ENCODE data around the gene MRPS6. TPM values are rescaled to one million over a fixed set of nuclear protein-coding genes. Genes with fewer than 3 reads are reported as not detected.

Gene MRPS6
- total RNA-seq, 1 donor from 2014 or later, result 102 TPM

DNA sequence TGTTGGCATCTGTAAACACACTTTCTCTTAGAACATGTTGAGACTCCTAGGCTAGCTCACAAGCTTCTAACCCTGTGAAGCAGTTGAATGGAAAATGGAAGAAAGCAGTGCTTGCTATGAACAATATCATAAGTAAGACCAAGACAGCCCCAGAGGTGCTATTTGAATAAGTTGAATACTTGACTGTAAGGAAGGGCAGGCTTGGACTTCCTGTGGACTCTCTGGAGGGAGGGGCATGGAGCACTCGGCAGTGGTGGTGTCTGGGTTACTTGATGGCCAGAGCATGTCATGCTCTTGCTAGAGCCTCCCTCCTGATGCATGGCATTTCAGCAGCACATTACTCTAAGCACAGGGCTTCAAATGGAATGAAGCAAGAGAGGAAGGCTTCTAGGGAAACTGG lies 60.0 kb downstream of the MRPS6 start:
- H3K4me1 Mint-ChIP-seq (ENCODE audit: low read depth), result peaks cover 55% of the 10 kb centered on the region
- no peak for DNase-seq (ENCODE audit: low spot score)
- H3K36me3 Mint-ChIP-seq (ENCODE audit: low read depth), result peaks cover 22% of the 10 kb centered on the region
- TF ChIP-seq, protein P1, sequence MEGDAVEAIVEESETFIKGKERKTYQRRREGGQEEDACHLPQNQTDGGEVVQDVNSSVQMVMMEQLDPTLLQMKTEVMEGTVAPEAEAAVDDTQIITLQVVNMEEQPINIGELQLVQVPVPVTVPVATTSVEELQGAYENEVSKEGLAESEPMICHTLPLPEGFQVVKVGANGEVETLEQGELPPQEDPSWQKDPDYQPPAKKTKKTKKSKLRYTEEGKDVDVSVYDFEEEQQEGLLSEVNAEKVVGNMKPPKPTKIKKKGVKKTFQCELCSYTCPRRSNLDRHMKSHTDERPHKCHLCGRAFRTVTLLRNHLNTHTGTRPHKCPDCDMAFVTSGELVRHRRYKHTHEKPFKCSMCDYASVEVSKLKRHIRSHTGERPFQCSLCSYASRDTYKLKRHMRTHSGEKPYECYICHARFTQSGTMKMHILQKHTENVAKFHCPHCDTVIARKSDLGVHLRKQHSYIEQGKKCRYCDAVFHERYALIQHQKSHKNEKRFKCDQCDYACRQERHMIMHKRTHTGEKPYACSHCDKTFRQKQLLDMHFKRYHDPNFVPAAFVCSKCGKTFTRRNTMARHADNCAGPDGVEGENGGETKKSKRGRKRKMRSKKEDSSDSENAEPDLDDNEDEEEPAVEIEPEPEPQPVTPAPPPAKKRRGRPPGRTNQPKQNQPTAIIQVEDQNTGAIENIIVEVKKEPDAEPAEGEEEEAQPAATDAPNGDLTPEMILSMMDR (IDR thresholded peaks at IDR 0.05), result no peak
- no peak overlapping the region for H3K4me3 Mint-ChIP-seq (ENCODE audit: unreplicated experiment)
- H3K27me3 Mint-ChIP-seq (ENCODE audit: low read depth), result no peaks in the 10 kb centered on the region
- no peak overlapping the region for H3K27ac Mint-ChIP-seq (ENCODE audit: unreplicated experiment)
- peaks cover 9% of the 10 kb centered on the region for H3K9me3 Mint-ChIP-seq (ENCODE audit: low read depth)

DNA sequence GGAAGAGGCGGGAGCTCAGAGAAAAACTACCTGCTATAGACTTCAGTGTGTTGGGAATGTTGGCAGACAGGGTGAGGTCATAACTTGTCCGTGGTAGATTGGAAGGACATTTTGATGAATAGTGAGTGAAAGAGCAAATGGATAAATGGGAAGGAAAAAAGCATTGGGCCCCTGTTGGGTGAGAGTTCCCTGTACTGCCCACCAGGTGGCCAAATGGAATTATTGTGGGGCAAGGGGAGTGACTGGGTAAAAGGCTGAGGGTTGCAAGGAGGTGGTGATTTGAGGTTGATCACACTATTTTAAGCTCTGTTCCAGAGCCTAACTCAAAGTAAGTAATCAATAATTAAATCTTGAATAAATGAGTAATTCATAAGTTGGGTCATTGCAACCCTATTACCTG lies 60.4 kb downstream of the MRPS6 start:
- H3K27me3 Mint-ChIP-seq (ENCODE audit: low read depth), result no peaks in the 10 kb centered on the region
- H3K9me3 Mint-ChIP-seq (ENCODE audit: low read depth), result peaks cover 9% of the 10 kb centered on the region
- no peak overlapping the region for H3K27ac Mint-ChIP-seq (ENCODE audit: unreplicated experiment)
- H3K4me3 Mint-ChIP-seq (ENCODE audit: unreplicated experiment), result no peak overlapping the region
- TF ChIP-seq, protein P1 (IDR thresholded peaks at IDR 0.05), result peak; percentile 60
- H3K4me1 Mint-ChIP-seq (ENCODE audit: low read depth), result peaks cover 51% of the 10 kb centered on the region
- DNase-seq (ENCODE audit: low spot score), result no peak
- H3K36me3 Mint-ChIP-seq (ENCODE audit: low read depth), result peaks cover 22% of the 10 kb centered on the region

DNA sequence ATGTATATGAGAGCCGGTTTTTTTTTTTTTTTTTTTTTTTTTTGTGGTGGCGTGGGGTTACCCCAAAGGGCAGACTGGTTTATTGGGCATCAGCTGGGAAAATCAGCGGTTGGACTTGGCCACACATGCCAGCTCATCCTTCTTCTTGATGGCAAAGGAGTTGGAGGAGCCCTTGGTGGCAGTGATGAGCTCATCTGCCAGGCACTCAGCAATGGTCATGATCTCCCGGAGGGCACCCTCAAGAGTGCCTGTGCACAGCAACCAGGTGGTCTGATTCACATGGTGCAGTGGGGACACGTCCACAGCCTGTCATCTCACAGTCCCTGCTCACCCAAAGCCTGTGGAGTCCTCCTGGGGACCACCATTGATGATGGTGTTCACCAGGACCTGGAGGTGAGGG lies 62.0 kb downstream of the MRPS6 start:
- no peak for DNase-seq (ENCODE audit: low spot score)
- Mint-ChIP-seq H3K36me3 (ENCODE audit: low read depth) (peaks cover 26% of the 10 kb centered on the region), H3K4me1 (ENCODE audit: low read depth) (peaks cover 40% of the 10 kb centered on the region), H3K4me3 (ENCODE audit: unreplicated experiment) (no peak overlapping the region), H3K27me3 (ENCODE audit: low read depth) (no peaks in the 10 kb centered on the region), H3K9me3 (ENCODE audit: low read depth) (peaks cover 9% of the 10 kb centered on the region), H3K27ac (ENCODE audit: unreplicated experiment) (no peak overlapping the region)
- TF ChIP-seq, protein P1 (IDR thresholded peaks at IDR 0.05), result no peak

DNA sequence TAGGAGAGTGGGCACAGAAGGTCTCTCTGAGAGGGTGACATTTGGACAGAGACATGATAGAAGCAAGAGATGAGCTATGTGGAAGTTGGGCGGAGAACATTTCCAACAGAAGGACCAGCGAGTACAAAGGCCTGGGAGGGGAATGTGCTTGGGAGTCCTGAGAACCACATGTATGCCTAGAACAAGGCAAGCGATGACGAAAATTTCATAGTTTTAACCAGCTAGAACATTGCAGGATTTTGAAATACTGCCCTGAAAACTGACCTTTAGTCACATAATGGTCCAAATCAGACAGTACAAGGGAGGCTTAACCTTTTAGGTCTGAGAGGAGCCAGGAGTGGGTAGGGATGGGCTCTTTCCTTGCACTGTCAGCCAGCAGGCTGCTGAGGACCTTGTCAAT lies 68.0 kb downstream of the MRPS6 start:
- peaks cover 5% of the 10 kb centered on the region for H3K9me3 Mint-ChIP-seq (ENCODE audit: low read depth)
- DNase-seq (ENCODE audit: low spot score), result no peak
- peaks cover 35% of the 10 kb centered on the region for H3K36me3 Mint-ChIP-seq (ENCODE audit: low read depth)
- H3K27ac Mint-ChIP-seq (ENCODE audit: unreplicated experiment), result no peak overlapping the region
- no peak overlapping the region for H3K4me3 Mint-ChIP-seq (ENCODE audit: unreplicated experiment)
- H3K4me1 Mint-ChIP-seq (ENCODE audit: low read depth), result peaks cover 6% of the 10 kb centered on the region
- H3K27me3 Mint-ChIP-seq (ENCODE audit: low read depth), result no peaks in the 10 kb centered on the region
- TF ChIP-seq, protein P1 (IDR thresholded peaks at IDR 0.05), result no peak

DNA sequence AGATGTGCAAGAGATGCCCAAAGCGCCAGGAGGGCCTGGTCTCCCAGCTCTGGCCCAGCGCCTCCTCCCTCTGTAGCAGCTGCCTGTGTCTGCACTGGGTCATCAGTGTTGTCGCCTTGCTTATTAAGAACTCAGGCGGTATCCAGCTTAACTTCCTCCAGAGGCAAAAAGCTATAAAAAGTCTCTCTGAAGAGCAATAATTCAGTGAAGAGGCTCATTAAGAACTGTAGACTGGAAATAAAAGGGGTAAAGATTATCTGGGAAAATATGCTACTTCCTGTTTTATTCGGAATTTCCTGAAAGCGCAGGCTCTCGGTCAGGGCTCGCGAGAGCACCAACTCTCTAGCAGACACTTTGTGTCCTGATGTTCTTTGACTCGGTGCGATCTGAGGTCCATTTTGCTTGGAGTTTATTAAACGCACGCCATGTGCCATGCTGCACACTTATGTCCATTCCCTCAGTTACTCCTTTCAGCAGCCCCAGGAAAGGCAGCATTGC lies 70.4 kb downstream of the MRPS6 start:
- H3K27me3 Mint-ChIP-seq (ENCODE audit: low read depth), result no peaks in the 10 kb centered on the region
- no peak for DNase-seq (ENCODE audit: low spot score)
- no peak overlapping the region for H3K27ac Mint-ChIP-seq (ENCODE audit: unreplicated experiment)
- H3K36me3 Mint-ChIP-seq (ENCODE audit: low read depth), result peaks cover 32% of the 10 kb centered on the region
- no peak overlapping the region for H3K4me3 Mint-ChIP-seq (ENCODE audit: unreplicated experiment)
- peaks cover 23% of the 10 kb centered on the region for H3K4me1 Mint-ChIP-seq (ENCODE audit: low read depth)
- no peaks in the 10 kb centered on the region for H3K9me3 Mint-ChIP-seq (ENCODE audit: low read depth)
- TF ChIP-seq, protein P1 (IDR thresholded peaks at IDR 0.05), result no peak
